22Rv1 (cell line): Measurements from ENCODE around the gene C19orf33.

ENCODE experiments used
- CTCF ChIP-seq: fragments of 450-650 bp; IDR thresholded peaks from 2 replicates; pipeline ENCODE4 v1.5.1; 2017; ENCODE audit warnings: mild to moderate bottlenecking
- ZFX ChIP-seq: fragments of 450-650 bp; IDR thresholded peaks from 2 replicates; pipeline ENCODE4 v1.6.1; 2017; ENCODE audit warnings: antibody characterized with exemption, borderline replicate concordance

- TF ChIP-seq CTCF (no peak), ZFX (no peak)
These were observed 25.3 kb upstream of the C19orf33 start for GRCh38 chr19:38278751-38279150.
